IPS-NIHi11 (cell line): ENCODE measurements around the gene SAA1.

Experiments
- DNase-seq: peaks from one replicate; pipeline ENCODE4 v3.0.0; 2012; ENCODE audit warnings: mixed read lengths, low spot score

Gene SAA1

DNA sequence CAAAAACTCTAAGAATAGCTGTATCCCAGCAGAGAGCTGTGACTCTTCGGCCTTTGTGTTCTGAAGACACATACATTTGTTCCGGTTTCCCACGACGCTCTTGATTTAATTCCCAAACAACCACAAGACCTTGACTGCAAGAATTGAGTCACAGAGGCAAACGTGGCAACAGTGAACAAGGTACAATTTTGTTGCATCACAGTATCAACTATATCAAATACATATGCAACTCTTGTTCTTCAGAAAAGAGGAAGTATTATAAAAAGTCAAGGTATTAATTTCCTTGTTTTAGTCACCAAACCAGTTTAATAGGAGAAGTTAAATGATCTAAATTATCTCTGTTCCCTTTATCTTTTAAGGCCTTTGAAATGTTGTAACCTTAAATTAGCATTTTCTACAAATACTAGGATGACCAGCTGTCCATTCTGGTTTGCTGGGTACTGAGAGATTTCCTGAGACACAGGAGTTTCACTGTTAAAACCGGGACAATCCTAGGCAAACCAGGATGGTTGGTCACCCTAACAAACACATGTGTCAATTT, 44.8 kb downstream of the SAA1 start:
- DNase-seq, result no peak

DNA sequence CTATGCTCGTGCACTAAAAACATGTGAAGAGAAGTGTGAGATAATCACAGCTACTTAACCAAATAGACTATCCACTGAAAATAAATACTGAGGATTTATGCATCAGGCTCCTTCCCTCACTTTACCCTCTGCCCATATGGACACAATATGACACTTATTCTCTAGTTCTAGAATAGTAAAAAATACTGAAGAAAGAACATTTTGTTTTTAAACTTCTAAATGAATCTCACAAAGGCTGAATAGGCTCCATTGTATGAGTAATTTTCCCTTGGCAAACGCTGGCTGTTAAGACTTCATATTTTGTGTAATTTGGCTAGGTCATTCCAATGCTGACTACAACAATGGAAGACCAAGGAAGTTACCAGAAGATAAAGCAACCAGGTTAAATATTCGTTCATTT, 45.9 kb downstream of the SAA1 start:
- DNase-seq, result no peak

DNA sequence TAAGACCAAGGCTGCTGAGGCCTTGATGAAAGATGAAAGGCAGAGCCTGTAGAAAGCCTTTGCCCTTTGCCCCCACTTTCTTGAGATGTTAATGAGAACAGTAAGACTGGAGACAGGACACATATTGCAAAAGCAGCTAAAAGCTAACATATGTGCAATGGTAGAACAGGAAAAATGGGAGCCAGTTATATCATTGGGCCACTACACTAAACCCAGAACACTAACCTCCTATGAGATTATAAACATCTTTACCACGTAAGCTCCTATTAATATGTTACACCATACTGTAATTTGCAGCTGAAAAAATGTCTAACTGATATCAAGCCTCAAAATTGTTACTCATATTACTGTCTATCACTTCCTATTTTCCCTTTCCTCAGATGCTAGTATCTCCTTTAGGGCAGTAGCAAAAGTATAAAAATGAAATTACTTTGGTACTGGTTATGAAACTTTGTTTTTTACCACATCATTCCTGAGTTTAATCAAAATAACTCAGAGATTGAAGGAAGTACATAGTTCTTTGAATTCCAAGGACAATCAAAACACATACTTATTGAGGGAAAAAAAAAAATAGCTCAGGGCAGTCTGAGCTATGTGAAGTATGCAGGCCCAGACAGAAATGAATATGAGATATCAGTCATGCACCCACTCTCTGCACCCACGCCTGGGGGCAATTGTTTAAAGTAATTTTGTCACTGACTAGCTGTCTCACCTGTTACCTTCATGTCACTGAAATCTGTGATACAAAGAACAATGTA, 46.8 kb downstream of the SAA1 start:
- DNase-seq, result no peak

DNA sequence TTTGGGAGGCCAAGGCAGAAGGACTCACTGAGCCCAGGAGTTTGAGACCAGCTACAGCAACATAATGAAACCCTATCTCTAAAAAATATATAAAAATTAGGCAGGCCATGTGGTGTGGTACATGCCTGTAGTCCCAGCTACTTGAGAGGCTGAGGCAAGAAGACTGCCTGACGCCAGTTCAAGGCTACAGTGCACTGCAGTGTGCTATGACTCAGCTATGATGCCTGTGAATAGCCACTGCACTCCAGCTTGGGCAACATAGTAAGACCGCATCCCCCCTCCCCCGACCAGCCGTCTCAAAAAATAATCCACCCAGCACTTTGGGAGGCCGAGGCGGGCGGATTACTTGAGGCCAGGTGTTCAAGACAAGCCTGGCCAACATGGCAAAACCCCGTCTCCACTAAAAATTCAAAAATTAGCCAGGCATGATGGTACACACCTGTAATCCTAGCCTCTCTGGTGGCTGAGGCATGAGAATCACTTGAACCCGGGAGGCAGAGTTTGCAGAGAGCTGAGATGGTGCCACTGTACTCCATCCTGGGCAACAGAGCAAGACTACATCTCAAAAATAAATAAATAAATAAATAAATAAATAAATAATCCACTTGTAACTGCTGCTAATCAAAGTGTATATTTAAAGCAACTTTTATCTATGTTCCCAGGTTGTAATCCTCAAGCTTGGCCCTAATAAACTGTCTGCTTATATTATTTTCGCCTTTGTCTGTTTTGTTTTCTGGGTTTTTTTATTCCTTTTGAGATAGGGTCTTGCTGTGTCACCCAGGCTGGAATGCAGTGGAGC, 48.1 kb downstream of the SAA1 start:
- no peak for DNase-seq

DNA sequence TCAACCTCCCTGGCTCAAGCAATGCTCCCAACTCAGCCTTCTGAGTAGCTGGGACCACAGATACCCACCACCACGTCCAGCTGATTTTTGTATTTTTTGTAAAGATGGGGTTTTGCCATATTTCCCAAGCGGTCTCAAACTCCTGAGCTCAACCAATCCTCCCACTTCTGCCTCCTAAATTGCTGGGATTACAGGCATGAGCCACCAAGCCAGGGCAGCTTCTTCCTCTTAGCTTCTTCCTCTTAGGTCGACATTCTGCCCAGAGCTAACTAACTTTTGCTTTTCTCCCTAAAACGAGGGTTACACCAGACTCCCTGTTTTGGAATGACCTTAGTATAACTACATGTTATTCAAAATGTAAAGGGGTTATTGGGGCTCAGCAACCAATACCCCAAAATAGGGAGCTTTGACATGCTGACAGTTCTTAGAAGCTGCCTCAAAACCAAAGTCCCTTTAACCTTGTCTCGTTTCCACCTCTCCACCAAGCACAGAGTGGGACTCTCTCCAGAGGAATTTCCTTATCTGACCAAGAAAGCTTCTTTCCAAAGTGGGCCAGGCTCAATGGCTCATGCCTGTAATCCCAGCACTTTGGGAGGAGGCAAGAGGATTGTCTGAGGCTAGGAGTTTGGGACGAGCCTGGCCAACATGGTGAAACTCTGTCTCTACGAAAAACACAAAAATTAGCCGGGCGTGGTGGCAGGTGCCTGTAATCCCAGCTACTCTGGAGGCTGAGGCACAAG, 48.9 kb downstream of the SAA1 start:
- no peak for DNase-seq

DNA sequence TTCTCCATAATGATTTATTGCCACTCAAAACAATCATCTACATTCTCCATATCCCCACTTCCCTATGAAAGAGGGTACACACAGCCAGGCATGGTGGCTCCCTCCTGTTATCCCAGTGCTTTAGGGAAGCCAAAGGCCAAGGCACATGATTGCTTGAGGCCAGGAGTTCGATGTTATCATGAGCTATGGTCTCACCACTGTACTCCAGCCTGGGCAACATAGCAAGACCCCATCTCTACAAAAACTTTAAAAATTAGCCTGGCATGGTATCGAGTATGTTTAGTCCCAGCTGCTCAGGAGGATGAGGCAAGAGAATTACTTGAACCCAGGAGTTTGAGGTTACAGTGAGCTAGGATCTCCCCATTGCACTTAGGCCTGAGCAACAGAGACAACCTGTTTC, 49.8 kb downstream of the SAA1 start:
- DNase-seq, result no peak

DNA sequence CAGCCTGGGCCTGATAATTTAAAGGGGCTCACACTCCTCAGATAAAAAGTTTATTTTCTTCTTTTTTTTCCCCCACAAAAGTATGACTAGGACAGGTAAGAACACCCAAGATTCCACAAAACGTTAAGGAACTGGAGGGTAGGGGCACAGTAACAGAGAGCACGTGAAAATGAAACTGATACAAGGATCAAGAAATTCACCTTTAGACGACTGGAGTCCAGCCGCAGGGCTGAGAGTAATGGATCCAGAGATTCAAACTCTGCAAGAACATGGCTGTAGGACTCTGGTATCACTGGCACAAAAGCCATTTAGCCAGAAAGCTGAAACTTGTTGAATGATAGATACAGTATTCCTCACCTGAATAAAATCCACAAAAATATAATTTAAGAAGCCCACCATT, 51.5 kb downstream of the SAA1 start:
- DNase-seq, result no peak
